Measurements from ENCODE around the gene EYS. TPM values are rescaled to one million over a fixed set of nuclear protein-coding genes. Genes with fewer than 3 reads are reported as not detected.
A peak's percentile ranks its signal among the peaks of the same experiment; 100 is the strongest.
"Not testable (repeated sequence)": the region's sequence is repeated elsewhere in the genome, so short reads cannot be mapped to it uniquely, and the experiment has no call there.

Gene EYS
- polyA plus RNA-seq, 3 donors: 0.69 to 0.79 (median 0.70) TPM

GRCh38 chr6:63947792-63948529 lies 1759.1 kb downstream of the EYS start:
- DNase-seq (ENCODE audit: extremely low read depth in 1 of 11, low read depth in 9 of 11, low spot score in 4 of 11): no peak

GRCh38 chr6:63945987-63946386 lies 1761.0 kb downstream of the EYS start:
- DNase-seq (ENCODE audit: extremely low read depth in 1 of 11, low read depth in 9 of 11, low spot score in 4 of 11): no peak

GRCh38 chr6:63943826-63944225 lies 1763.2 kb downstream of the EYS start:
- no peak for DNase-seq (ENCODE audit: extremely low read depth in 1 of 11, low read depth in 9 of 11, low spot score in 4 of 11)

GRCh38 chr6:63941747-63942470 lies 1765.1 kb downstream of the EYS start:
- DNase-seq (ENCODE audit: extremely low read depth in 1 of 11, low read depth in 9 of 11, low spot score in 4 of 11): no peak

- no peak for DNase-seq (ENCODE audit: extremely low read depth in 1 of 11, low read depth in 9 of 11, low spot score in 4 of 11)
Observed at GRCh38 chr6:63940056-63940455, 1767.0 kb downstream of the EYS start.

- DNase-seq (ENCODE audit: extremely low read depth in 1 of 11, low read depth in 9 of 11, low spot score in 4 of 11): no peak
Observed at GRCh38 chr6:63936399-63936798, 1770.6 kb downstream of the EYS start.

GRCh38 chr6:63935732-63936131 lies 1771.3 kb downstream of the EYS start:
- DNase-seq (ENCODE audit: extremely low read depth in 1 of 11, low read depth in 9 of 11, low spot score in 4 of 11): no peak

- not testable (repeated sequence) for DNase-seq (ENCODE audit: extremely low read depth in 1 of 11, low read depth in 9 of 11, low spot score in 4 of 11)
Observed at GRCh38 chr6:63933948-63934347, 1773.1 kb downstream of the EYS start.

- no peak for DNase-seq (ENCODE audit: extremely low read depth in 1 of 11, low read depth in 9 of 11, low spot score in 4 of 11)
Observed at GRCh38 chr6:63930848-63931247, 1776.2 kb downstream of the EYS start.

- DNase-seq (ENCODE audit: extremely low read depth in 1 of 11, low read depth in 9 of 11, low spot score in 4 of 11): no peak
Observed at GRCh38 chr6:63929111-63929510, 1777.9 kb downstream of the EYS start.

GRCh38 chr6:63928613-63929012 lies 1778.4 kb downstream of the EYS start:
- no peak for DNase-seq (ENCODE audit: extremely low read depth in 1 of 11, low read depth in 9 of 11, low spot score in 4 of 11)

GRCh38 chr6:63926950-63927927 lies 1779.8 kb downstream of the EYS start:
- no peak for DNase-seq (ENCODE audit: extremely low read depth in 1 of 11, low read depth in 9 of 11, low spot score in 4 of 11)

GRCh38 chr6:63926258-63926780 lies 1780.7 kb downstream of the EYS start:
- no peak for DNase-seq (ENCODE audit: extremely low read depth in 1 of 11, low read depth in 9 of 11, low spot score in 4 of 11)

GRCh38 chr6:63923139-63923739 lies 1783.8 kb downstream of the EYS start:
- peak in 3 of 11 donors; percentile 4 to 24 (median 15) for DNase-seq (ENCODE audit: extremely low read depth in 1 of 11, low read depth in 9 of 11, low spot score in 4 of 11)

GRCh38 chr6:63919556-63920110 lies 1787.4 kb downstream of the EYS start:
- no peak for DNase-seq (ENCODE audit: extremely low read depth in 1 of 11, low read depth in 9 of 11, low spot score in 4 of 11)

- DNase-seq (ENCODE audit: extremely low read depth in 1 of 11, low read depth in 9 of 11, low spot score in 4 of 11): no peak
Observed at GRCh38 chr6:63912887-63913286, 1794.1 kb downstream of the EYS start.

GRCh38 chr6:63910863-63911551 lies 1796.0 kb downstream of the EYS start:
- peak in 8 of 11 donors; percentile 13 to 33 (median 21) for DNase-seq (ENCODE audit: extremely low read depth in 1 of 11, low read depth in 9 of 11, low spot score in 4 of 11)

GRCh38 chr6:63904650-63905248 lies 1802.3 kb downstream of the EYS start:
- no peak for DNase-seq (ENCODE audit: extremely low read depth in 1 of 11, low read depth in 9 of 11, low spot score in 4 of 11)
